Nephron progenitor cell (in vitro differentiated cells): ENCODE results near the gene PEMT.

Source experiments
- DNase-seq: peaks from one replicate; pipeline ENCODE4 v3.0.0; 2021
- H3K27ac Mint-ChIP-seq: 2 replicates; pipeline ENCODE4 v1.8.0; 2021; ENCODE audit warnings: mild to moderate bottlenecking, moderate library complexity, mixed read lengths
- H3K27me3 Mint-ChIP-seq: 2 replicates; pipeline ENCODE4 v1.8.0; 2021; ENCODE audit warnings: mild to moderate bottlenecking, low read depth, mixed read lengths; ENCODE audit not compliant: poor library complexity
- H3K36me3 Mint-ChIP-seq: 2 replicates; pipeline ENCODE4 v1.8.0; 2021; ENCODE audit warnings: low read depth, mixed read lengths
- H3K4me1 Mint-ChIP-seq: 2 replicates; pipeline ENCODE4 v1.8.0; 2021; ENCODE audit warnings: mixed read lengths
- H3K4me3 Mint-ChIP-seq: 2 replicates; pipeline ENCODE4 v1.8.0; 2021; ENCODE audit warnings: mild to moderate bottlenecking, moderate library complexity, mixed read lengths
- H3K9me3 Mint-ChIP-seq: 2 replicates; pipeline ENCODE4 v1.8.0; 2021; ENCODE audit warnings: mild to moderate bottlenecking, moderate library complexity, mixed read lengths
- CTCF ChIP-seq: fragments of 200-600 bp; sonication (generic); IDR thresholded peaks from 2 replicates; pipeline ENCODE4 v1.5.0; 2021; ENCODE audit warnings: antibody characterized with exemption

Gene PEMT

GRCh38 chr17:17598003-17598402, 6.5 kb upstream of the PEMT start:
- Mint-ChIP-seq H3K27ac (no peak overlapping the region), H3K9me3 (no peaks in the 10 kb centered on the region), H3K4me3 (no peak overlapping the region), H3K27me3 (peaks cover 6% of the 10 kb centered on the region), H3K36me3 (no peaks in the 10 kb centered on the region), H3K4me1 (peaks cover 3% of the 10 kb centered on the region)
- TF ChIP-seq CTCF, result no peak
- DNase-seq, result no peak

- Mint-ChIP-seq H3K4me3 (no peak overlapping the region), H3K4me1 (peaks cover 13% of the 10 kb centered on the region), H3K36me3 (no peaks in the 10 kb centered on the region), H3K27ac (peak overlapping the region; percentile 83), H3K9me3 (no peaks in the 10 kb centered on the region), H3K27me3 (peaks cover 6% of the 10 kb centered on the region)
- DNase-seq, result no peak
- TF ChIP-seq CTCF, result no peak
Observed at GRCh38 chr17:17595755-17596154, 4.2 kb upstream of the PEMT start.

- TF ChIP-seq CTCF, result no peak
- no peaks in the 10 kb centered on the region for H3K9me3 Mint-ChIP-seq
- DNase-seq, result no peak
- peaks cover 28% of the 10 kb centered on the region for H3K4me1 Mint-ChIP-seq
- peak overlapping the region; percentile 36 for H3K27ac Mint-ChIP-seq
- H3K36me3 Mint-ChIP-seq, result no peaks in the 10 kb centered on the region
- peak overlapping the region; percentile 97 for H3K4me3 Mint-ChIP-seq
- H3K27me3 Mint-ChIP-seq, result peaks cover 6% of the 10 kb centered on the region
Observed at GRCh38 chr17:17593222-17593620, 1.7 kb upstream of the PEMT start.

GRCh38 chr17:17590883-17591354, 589 bp downstream of the PEMT start:
- H3K4me3 Mint-ChIP-seq, result peak overlapping the region; percentile 97
- peak; percentile 23 for DNase-seq
- peaks cover 28% of the 10 kb centered on the region for H3K4me1 Mint-ChIP-seq
- peaks cover 15% of the 10 kb centered on the region for H3K36me3 Mint-ChIP-seq
- H3K27me3 Mint-ChIP-seq, result peaks cover 3% of the 10 kb centered on the region
- TF ChIP-seq CTCF, result no peak
- peak overlapping the region; percentile 59 for H3K27ac Mint-ChIP-seq
- peaks cover 11% of the 10 kb centered on the region for H3K9me3 Mint-ChIP-seq

- H3K4me1 Mint-ChIP-seq, result peaks cover 28% of the 10 kb centered on the region
- no peak overlapping the region for H3K27ac Mint-ChIP-seq
- H3K9me3 Mint-ChIP-seq, result peaks cover 11% of the 10 kb centered on the region
- peaks cover 17% of the 10 kb centered on the region for H3K36me3 Mint-ChIP-seq
- no peak for DNase-seq
- no peaks in the 10 kb centered on the region for H3K27me3 Mint-ChIP-seq
- no peak for TF ChIP-seq CTCF
- H3K4me3 Mint-ChIP-seq, result peak overlapping the region; percentile 97
Observed at GRCh38 chr17:17590141-17590751, 1.3 kb downstream of the PEMT start.
